Body of pancreas (tissue), 2 donors: ENCODE data around the gene ZNF169. TPM values are rescaled to one million over a fixed set of nuclear protein-coding genes. Genes with fewer than 3 reads are reported as not detected.

ENCODE experiments used
- total RNA-seq, 2 donors: library from RNA; depleted of rRNA; stranded (reverse); fragments of >200 nt; gene quantifications; one replicate each; pipeline ENCODE4 v1.1.0, GENCODE V29; 2016

The ZNF169 gene
- total RNA-seq, 2 donors from 2014 or later = 6.6 to 7.0 TPM

Other genes with a start within 250 kb of the ZNF169 start
- 10 to 100 TPM; 11.7 to 12.2 TPM for gene PTPDC1, start 174.8 kb upstream of the ZNF169 start, total RNA-seq
- gene NUTM2F, start 69.3 kb downstream of the ZNF169 start, total RNA-seq = not detected